GM12878 (cell line): ENCODE measurements around the gene OR52A1. TPM values are rescaled to one million over a fixed set of nuclear protein-coding genes. Genes with fewer than 3 reads are reported as not detected.

Experiments used
- ATAC-seq: fragments of 200-7000 bp; cut with Tn5 transposase; 3 replicates; pipeline ENCODE4 v1.9.1; 2020; ENCODE audit warnings: mild to moderate bottlenecking, moderate library complexity
- BruUV-seq: library from RNA; stranded (reverse); fragments of 400-500 nt; replicated peaks from 2 replicates; lab custom pipeline; 2021; lab: Mats Ljungman, UMichigan
- CTCF ChIA-PET: fragments of 300-600 bp; sonication (Branson Sonifier 250); formaldehyde crosslinking; extraction: SDS; loops from one replicate; lab custom pipeline; 2021; ENCODE audit warnings: inconsistent platforms; lab: Yijun Ruan, JAX
- POLR2A ChIA-PET: fragments of 350-600 bp; formaldehyde crosslinking; extraction: SDS; loops from one replicate; lab custom pipeline; 2021; ENCODE audit warnings: inconsistent platforms; lab: Charles Lee
- RAD21 ChIA-PET: fragments of 300-600 bp; sonication (Branson Sonifier 250); formaldehyde crosslinking; loops from one replicate; lab custom pipeline; 2023; ENCODE audit warnings: antibody characterized with exemption; ENCODE audit not compliant: unreplicated experiment; lab: Charles Lee
- SMC1A ChIA-PET: fragments of 300-600 bp; sonication (Branson Sonifier 250); formaldehyde crosslinking; loops from one replicate; lab custom pipeline; 2023; ENCODE audit not compliant: unreplicated experiment, uncharacterized antibody; lab: Charles Lee
- DNase-seq: peaks from one replicate; pipeline ENCODE4 v3.0.0-alpha.2; 2011; ENCODE audit warnings: low read depth, low spot score
- FAIRE-seq: peaks from 3 replicates; lab custom pipeline; 2011; peaks lifted over from hg19 to GRCh38; lab: Jason Lieb, UNC
- H2AFZ ChIP-seq: 2 replicates; pipeline ENCODE4 v1.6.0; 2011; ENCODE audit warnings: low read depth, low read length, control low read depth; ENCODE audit not compliant: control insufficient read depth
- H3K27ac ChIP-seq: 2 replicates; pipeline ENCODE4 v1.5.1; 2011; ENCODE audit warnings: control low read depth; ENCODE audit not compliant: control insufficient read depth, insufficient read depth
- H3K27me3 ChIP-seq, 2 experiments: replicated peaks in 1 of 2; 2 replicates each; pipeline versions ENCODE4 v1.6.0 to v1.6.1; 2011; ENCODE audit warnings: low read length in 1 of 2; ENCODE audit not compliant: control insufficient read depth in 2 of 2, insufficient read depth in 2 of 2
- H3K36me3 ChIP-seq, 2 experiments: 2 replicates each; pipeline ENCODE4 v1.5.1; 2011; ENCODE audit warnings: low read length in 1 of 2; ENCODE audit not compliant: control insufficient read depth in 2 of 2, insufficient read depth in 2 of 2
- H3K4me1 ChIP-seq: 2 replicates; pipeline ENCODE4 v1.6.1; 2011; ENCODE audit warnings: mild to moderate bottlenecking, low read length, moderate library complexity, mixed read lengths; ENCODE audit not compliant: control insufficient read depth, insufficient read depth
- H3K4me2 ChIP-seq: 2 replicates; pipeline ENCODE4 v1.6.0; 2011; ENCODE audit warnings: control low read depth; ENCODE audit not compliant: control insufficient read depth, insufficient read depth
- H3K4me3 ChIP-seq: fragments of 200-600 bp; sonication (generic); 2 replicates; pipeline ENCODE4 v1.5.1; 2016
- H3K79me2 ChIP-seq: 2 replicates; pipeline ENCODE4 v1.6.0; 2011; ENCODE audit warnings: low read length; ENCODE audit not compliant: control insufficient read depth, insufficient read depth
- H3K9ac ChIP-seq: 2 replicates; pipeline ENCODE4 v1.8.0; 2011; ENCODE audit warnings: low read length, control low read depth, mixed read lengths; ENCODE audit not compliant: control insufficient read depth, insufficient read depth
- H3K9me3 ChIP-seq: replicated peaks from 3 replicates; pipeline ENCODE4 v1.5.1; 2011; ENCODE audit warnings: mild to moderate bottlenecking, low read length; ENCODE audit not compliant: control insufficient read depth, insufficient read depth
- H4K20me1 ChIP-seq: 2 replicates; pipeline ENCODE4 v1.6.0; 2011; ENCODE audit not compliant: control insufficient read depth, insufficient read depth
- ASH2L ChIP-seq: fragments of 300-600, 200-600 bp; sonication (generic); IDR thresholded peaks from 2 replicates; pipeline ENCODE4 v1.6.1; 2017; ENCODE audit warnings: low read depth, mild to moderate bottlenecking, borderline replicate concordance
- ATF2 ChIP-seq: IDR thresholded peaks from 2 replicates; pipeline ENCODE4 v1.6.1; 2012; ENCODE audit warnings: low read length, inconsistent platforms
- BCLAF1 ChIP-seq: fragments of 450-650 bp; IDR thresholded peaks from 2 replicates; pipeline ENCODE4 v1.6.1; 2017; ENCODE audit warnings: antibody characterized with exemption, mild to moderate bottlenecking, moderate library complexity
- CHD1 ChIP-seq: IDR thresholded peaks from 2 replicates; pipeline ENCODE4 v1.6.1; 2012; ENCODE audit warnings: low read depth, low read length, improper control_type of control experiment
- EGR1 ChIP-seq, 2 experiments: IDR thresholded peaks; 1 replicate in 1 of 2; 2 replicates in 1 of 2; pipeline ENCODE4 v1.6.1; 2011 to 2012; ENCODE audit warnings: low read depth in 2 of 2, low read length in 2 of 2, borderline replicate concordance in 1 of 2, mild to moderate bottlenecking in 1 of 2, moderate library complexity in 1 of 2
- KAT2A ChIP-seq: conservative IDR thresholded peaks from 2 replicates; pipeline ENCODE4 v1.6.1; 2011; ENCODE audit warnings: low read depth, low read length; ENCODE audit not compliant: control insufficient read depth
- NRF1 ChIP-seq: conservative IDR thresholded peaks from 2 replicates; pipeline ENCODE4 v1.6.1; 2011; ENCODE audit warnings: mild to moderate bottlenecking, low read depth, low read length, improper control_type of control experiment
- PBX3 ChIP-seq: IDR thresholded peaks from 2 replicates; pipeline ENCODE4 v1.6.1; 2011; ENCODE audit warnings: mild to moderate bottlenecking, low read depth, low read length, moderate library complexity; ENCODE audit not compliant: insufficient replicate concordance
- RAD51 ChIP-seq: fragments of 450-650 bp; IDR thresholded peaks from 2 replicates; pipeline ENCODE4 v1.6.1; 2016; ENCODE audit warnings: moderate library complexity, mild to moderate bottlenecking, inconsistent platforms
- SMAD5 ChIP-seq: IDR thresholded peaks from 2 replicates; pipeline ENCODE4 v1.6.1; 2016; ENCODE audit warnings: antibody characterized with exemption, low read depth
- SUPT20H ChIP-seq: IDR thresholded peaks from 2 replicates; pipeline ENCODE4 v1.6.1; 2011; ENCODE audit warnings: low read depth, mild to moderate bottlenecking, low read length, moderate library complexity, borderline replicate concordance; ENCODE audit not compliant: control insufficient read depth
- TARDBP ChIP-seq: IDR thresholded peaks from 2 replicates; pipeline ENCODE4 v1.6.1; 2016; ENCODE audit warnings: borderline replicate concordance
- ZBTB4 ChIP-seq: fragments of 450-650 bp; formaldehyde crosslinking; IDR thresholded peaks from 2 replicates; pipeline ENCODE4 v1.4.0; 2022; ENCODE audit warnings: mild to moderate bottlenecking, moderate library complexity
- ZNF217 ChIP-seq: fragments of 450-650 bp; IDR thresholded peaks from 2 replicates; pipeline ENCODE4 v1.6.1; 2017; ENCODE audit warnings: antibody characterized with exemption, mild to moderate bottlenecking
- ZNF622 ChIP-seq: fragments of 450-650 bp; IDR thresholded peaks from 2 replicates; pipeline ENCODE4 v1.6.1; 2017; ENCODE audit warnings: mild to moderate bottlenecking, inconsistent platforms
- ZZZ3 ChIP-seq: IDR thresholded peaks from 2 replicates; pipeline ENCODE4 v1.6.1; 2011; ENCODE audit warnings: low read depth; ENCODE audit not compliant: control insufficient read depth, insufficient read length
- WGBS: methylation state at CpG from one replicate; pipeline ENCODE4 v1.1.6; 2016; ENCODE audit warnings: low lambda C conversion rate; ENCODE audit not compliant: insufficient replicate concordance, insufficient coverage; ENCODE audit errors: missing lambda C conversion rate; 5-methylcytosine and 5-hydroxymethylcytosine counted together
- in situ Hi-C: fragments of 300-500 bp; cut with MboI; formaldehyde crosslinking; loops from 9 replicates; pipeline ENCODE4 v1.14.3; 2018; ENCODE audit warnings: mixed read lengths
- intact Hi-C: fragments of 100-400 bp; cut with micrococcal nuclease; formaldehyde crosslinking; loops from one replicate; pipeline ENCODE4 v1.14.2; 2022; ENCODE audit not compliant: unreplicated experiment
- polyA plus RNA-seq, 11 experiments: library from polyadenylated mRNA; depleted of rRNA in 4 of 11; unstranded in 6 of 11; stranded (reverse) in 5 of 11; fragments of >200 nt; fragmentation: Nextera tagmentation in 4 of 11; fragmentation: Illumina TruSeq in 1 of 11; extraction: Ambion mirVana in 4 of 11; extraction: Trizol in 1 of 11; gene quantifications; 1 replicate in 1 of 11; 2 replicates in 10 of 11; pipeline versions ENCODE4 v1.2.1 to v1.2.3, GENCODE V29; 2011 to 2016; ENCODE audit warnings: inconsistent platforms in 2 of 11, missing spikeins in 2 of 11, low read depth in 1 of 11
- total RNA-seq, 4 experiments: library from RNA; depleted of rRNA in 3 of 4; stranded (reverse); fragments of >200 nt in 3 of 4; fragmentation: Illumina TruSeq in 1 of 4; extraction: Trizol in 1 of 4; gene quantifications; 2 replicates each; pipeline versions ENCODE4 v1.2.1 to v1.2.3, GENCODE V29; 2013 to 2021

Gene OR52A1
- total and polyA plus RNA-seq, 10 of the 15 experiments (the other 5 are each of a cell fraction or from before 2014, with no cell fraction given): not detected

- ATAC-seq (no peak), FAIRE-seq (no peak), DNase-seq (no peak)
- Histone ChIP-seq H3K4me1 (no peaks in the 10 kb centered on the region), H3K27me3 (no peaks in the 10 kb centered on the region), H2AFZ (no peak overlapping the region), H3K4me2 (no peak overlapping the region), H4K20me1 (no peaks in the 10 kb centered on the region), H3K36me3 (no peaks in the 10 kb centered on the region), H3K79me2 (no peaks in the 10 kb centered on the region), H3K27ac (no peak overlapping the region), H3K4me3 (no peak overlapping the region), H3K9me3 (no peaks in the 10 kb centered on the region), H3K9ac (no peak overlapping the region)
- in situ Hi-C loops (no loop called here), intact Hi-C loops (no loop called here)
- CTCF ChIA-PET: no interaction called here
- RAD21 ChIA-PET: no interaction called here
- 83% methylated on average over 1 of the region's 1 CpG for WGBS
- TF ChIP-seq ZZZ3 (no peak), ATF2 (no peak), SMAD5 (no peak), ZBTB4 (CRISPR knock-in tag) (no peak), BCLAF1 (no peak), PBX3 (no peak), SUPT20H (no peak), ASH2L (no peak), ZNF622 (no peak), NRF1 (no peak), CHD1 (no peak), KAT2A (no peak), RAD51 (no peak), ZNF217 (no peak), TARDBP (no peak), EGR1 (IDR thresholded peaks at IDR 0.05; ENCODE audit: borderline replicate concordance in 1 of 2, low read depth in 2 of 2, low read length in 2 of 2) (no peak)
- no TSS peak for BruUV-seq
- POLR2A ChIA-PET: no interaction called here
- SMC1A ChIA-PET: no interaction called here
These were observed 35.7 kb downstream of the OR52A1 start for GRCh38 chr11:5118893-5119292.
